HG03066 (cell line): Measurements from ENCODE around the gene PHLDA1.

Experiments used
- ATAC-seq: cut with Tn5 transposase; IDR thresholded peaks from one replicate; pipeline ENCODE4 v1.9.1; 2021; ENCODE audit warnings: low read depth; ENCODE audit not compliant: unreplicated experiment

PHLDA1 gene

DNA sequence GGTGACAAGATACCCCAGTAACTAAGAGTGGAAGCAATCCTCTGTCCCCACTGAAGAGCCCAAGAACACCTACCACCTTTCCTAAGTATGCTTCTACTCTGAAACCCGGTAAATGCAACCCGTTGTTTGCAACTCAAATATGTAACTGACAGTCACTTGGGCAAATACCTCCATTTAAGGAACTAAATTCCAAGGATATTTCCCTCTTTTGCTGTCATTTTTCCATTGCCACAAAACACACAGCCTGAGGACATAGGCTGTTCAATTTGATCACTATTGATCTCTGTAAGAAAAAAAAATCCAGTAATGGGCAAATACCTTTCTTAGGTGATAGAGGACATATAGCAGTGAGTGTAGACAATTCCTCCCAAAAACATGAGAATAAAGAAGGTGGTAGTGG, 6.6 kb upstream of the PHLDA1 start:
- no peak for ATAC-seq

DNA sequence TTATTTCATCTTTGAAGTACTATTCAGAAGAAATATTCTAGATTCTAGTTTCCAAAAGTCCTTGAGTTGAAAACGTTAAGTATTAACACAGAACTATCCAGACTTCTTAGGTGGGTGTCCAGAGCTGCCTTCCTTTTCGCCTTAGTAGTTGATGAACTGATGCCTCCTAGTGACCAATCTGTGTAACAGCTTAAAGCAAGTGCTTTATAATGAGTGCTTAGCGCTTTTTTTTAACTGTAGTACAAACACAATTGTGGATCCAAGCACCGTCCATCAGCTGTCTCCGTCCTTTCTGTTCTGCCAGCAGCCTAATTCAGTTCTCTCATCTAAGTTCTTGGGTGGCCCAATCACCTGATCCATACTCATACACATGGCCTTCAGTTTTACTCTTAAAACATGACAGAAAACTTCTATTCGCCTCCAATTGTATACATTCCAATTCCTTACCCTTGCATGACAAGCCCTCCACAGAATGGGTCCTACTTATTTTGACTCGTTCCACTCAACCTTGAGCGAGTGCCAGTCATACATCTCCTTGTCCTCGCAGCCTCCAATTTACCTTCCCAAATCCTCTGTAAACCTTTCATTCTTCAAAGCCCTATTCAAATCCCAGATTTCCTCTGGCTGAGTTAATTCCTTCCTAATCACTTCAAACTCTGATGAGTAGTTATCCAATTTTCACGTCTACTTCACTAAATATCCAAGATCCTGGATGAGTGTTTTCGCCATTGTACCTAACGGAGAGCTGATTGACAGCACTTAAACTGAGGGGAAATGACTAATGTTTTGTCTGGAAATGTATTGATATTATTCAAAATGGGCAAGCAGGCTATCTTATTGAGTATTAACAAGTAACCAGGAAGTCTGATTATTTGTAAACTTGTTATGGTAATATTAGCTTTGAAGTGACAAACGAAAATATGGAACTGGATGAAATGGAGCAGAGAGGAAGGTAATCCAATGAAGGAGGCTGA, 5.8 kb upstream of the PHLDA1 start:
- ATAC-seq, result peak; percentile 49

DNA sequence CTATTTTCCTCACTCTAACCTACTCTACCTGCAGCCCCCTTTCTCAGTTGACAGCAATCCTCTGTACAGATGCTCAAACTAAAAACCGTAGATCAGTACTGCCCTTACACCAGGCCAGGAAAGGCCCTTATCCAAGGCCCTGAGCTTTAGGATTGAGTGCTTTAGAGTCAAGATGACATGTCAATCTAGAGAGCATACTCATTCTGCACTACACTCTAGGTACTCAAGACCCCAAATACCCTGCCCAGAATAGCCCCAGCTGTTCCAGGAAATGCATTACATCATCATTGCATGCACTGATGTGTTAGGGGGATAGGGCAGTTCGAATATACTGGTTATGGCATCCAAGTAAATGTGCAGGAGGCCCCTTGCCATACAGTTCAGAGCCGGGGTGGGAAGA, 3.5 kb upstream of the PHLDA1 start:
- no peak for ATAC-seq

DNA sequence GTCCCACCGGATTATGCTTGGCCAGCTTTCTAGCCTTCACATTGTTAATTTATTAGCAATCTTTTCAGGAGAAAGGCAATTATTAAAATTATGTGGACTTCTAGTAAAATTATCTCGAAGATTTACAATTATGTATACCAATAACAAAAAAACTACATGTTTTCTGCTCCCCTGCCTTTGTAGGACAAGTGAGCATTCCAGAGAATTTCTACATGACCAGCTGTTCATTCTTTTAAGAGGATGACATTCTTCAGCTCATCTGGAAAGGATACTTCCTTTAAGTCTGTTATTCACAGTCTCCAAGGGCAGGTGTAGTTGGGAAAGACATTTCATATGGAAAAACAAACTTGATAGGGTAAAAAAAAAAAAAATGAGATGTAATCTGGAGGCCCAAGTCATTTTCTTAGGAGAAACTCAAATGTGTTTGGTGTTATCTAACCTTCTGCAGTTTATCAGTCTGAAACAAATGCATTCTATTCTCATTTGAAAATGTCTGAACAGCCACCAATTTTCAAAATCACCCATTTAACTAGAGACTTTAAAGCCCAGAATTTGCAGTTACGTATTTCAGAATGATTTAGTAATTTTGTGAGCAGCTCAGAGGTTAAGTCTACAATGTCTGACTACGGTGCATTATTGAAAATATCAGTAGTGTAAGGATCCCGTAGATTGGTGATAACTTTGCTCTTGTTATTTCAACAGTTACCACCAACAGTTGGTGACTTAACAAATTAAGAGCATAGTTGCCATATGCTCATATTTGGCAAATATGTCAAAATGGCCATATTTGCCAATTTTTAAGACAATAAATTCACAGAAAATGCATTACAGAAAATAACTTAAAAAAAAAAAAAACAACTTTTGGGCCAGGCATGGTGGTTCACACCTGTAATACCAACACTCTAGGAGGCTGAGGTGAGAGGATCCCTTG, 1.8 kb upstream of the PHLDA1 start:
- ATAC-seq, result no peak

DNA sequence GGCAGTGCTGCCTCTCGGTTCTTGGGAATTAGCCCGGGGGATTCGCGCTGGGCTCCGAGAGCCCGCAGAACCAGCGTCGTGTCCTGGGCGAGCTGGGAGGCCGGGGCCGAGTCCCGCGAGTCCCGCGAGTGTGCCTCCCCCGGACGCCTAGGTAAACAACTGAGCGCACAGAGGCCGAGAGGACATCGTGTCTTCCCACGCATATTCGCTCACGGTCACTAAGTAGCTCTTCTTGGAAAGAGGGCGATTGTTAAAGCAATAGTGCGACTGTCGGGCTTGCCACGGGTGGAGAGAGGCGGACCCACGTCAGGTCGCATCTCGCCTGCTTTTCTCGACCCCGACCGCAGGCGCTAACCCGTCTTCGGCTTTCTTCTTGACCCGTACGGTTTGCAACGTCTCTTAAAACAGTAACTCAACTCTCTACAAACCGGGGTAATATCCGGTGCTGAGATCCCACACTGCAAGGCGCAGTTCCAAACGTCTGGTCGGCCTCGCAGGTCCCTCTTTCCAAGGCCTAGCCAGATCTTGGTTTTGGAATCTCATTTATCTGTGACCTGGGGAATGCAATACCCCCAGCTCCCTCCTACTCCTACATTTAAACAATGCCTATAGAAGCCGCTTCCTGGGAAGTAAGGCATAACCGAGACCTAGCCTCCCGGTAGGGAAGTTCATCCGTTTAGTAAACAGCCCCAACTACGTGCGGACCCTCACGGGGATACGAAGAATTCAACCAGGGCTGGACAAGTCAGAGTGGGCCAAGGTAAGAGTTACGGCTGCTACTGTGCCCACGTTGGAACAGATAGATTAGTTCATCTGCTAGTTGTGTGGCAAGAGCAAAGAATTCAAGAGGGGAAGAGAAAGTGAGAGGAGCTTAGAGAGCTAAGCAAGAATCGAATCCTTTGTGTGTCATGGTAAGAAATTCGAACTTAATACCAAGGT, 736 bp upstream of the PHLDA1 start:
- peak; percentile 26 for ATAC-seq

DNA sequence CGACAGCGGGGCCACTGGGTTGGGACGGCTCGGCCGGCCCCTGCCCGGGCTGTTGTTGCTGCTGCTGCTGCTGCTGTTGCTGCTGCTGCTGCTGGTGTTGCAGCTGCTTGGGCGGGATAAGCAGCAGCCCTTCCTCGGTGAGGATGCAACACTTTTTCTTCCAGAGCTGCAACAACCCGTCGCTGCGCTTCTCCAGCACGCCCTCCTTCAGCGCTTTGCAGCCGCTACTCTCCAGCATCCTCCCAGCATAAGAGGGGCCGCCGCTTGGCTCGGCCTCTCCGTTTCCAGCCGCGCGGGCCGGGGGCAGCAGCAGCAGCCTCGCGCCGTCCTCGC, 529 bp downstream of the PHLDA1 start:
- no peak for ATAC-seq

DNA sequence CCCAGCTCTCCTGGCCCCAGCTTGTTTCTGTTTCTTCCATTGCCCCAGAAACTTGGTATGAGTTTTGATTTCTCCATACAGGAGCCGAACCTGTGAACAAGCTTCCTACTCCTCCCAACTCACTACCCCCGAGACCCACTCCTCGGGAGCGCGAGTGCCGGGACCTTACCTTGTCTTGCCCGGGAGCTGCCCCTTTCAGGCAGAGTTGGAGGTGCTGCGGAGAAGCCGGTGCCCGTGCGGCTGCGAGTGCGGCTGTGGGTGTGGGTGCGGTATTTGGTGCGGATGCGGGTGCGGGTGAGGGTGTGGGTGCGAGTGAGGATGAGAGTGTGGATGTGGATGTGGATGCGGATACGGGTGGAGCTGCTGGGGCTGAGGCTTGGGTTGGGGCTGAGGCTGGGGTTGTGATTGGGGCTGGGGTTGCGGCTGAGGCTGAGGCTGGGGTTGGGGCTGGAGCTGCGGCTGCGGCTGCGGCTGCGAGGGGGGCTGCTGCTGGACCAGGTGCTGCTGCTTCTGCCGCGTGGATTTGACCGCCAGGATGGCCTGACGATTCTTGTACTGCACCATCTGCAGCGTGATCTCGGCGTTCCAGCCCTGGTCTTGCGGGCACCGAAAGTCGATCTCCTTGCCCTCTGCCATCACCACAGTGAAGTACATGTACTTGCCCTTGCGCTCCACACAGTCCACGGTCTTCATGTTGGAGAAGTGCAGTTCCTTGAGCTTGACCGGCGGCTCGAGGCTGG, 1.1 kb downstream of the PHLDA1 start:
- ATAC-seq, result peak; percentile 8

DNA sequence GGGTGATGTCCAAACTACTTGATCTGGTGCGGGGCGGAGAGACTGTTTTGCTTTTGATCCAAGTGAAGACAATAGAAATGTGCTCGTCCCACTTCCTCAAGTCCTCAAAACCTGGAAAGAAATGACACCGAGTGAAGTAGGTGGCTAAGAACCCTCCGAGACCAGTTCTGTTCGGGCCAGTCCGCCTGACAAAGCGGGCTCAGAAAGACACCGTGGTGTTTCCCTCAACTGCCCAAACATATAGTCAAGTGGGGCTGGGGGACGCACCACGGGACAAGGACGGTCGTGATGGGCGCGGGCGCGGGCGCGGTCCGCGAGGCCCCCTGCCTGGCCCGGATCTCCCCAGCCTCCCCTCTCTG, 1.6 kb downstream of the PHLDA1 start:
- ATAC-seq, result no peak

DNA sequence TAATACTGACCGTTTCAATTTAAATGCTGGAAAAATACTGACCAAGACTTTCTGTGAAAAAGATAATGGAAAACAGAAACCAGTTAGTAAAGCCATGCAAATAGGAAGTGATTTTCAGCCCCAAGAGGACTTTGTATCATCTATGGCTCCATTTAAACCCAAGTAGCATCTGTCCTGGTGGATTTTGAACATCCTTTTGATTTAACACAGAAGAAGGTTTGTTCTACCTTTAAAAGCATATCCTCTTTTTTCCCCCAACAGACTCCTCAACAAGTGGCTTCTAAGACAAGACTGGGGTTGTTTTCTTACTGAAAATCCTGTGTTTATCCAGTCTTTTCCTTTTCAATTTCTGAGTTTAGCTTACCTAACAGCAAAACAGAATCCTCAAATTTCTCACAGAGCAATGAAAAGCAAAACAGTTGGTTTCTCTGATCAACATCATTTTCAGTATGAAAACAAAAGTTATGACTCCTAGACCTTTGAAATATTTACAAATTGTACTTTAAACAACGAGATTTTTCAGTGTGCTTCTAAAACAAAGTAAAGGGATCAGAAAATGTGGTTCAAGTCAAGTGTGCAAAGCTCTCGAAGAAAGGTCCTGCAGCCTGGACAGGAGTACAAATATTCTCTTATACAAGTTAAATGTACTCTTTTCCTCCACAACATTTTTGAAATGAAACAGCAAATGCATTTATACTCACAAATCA, 2.9 kb downstream of the PHLDA1 start:
- ATAC-seq, result no peak

DNA sequence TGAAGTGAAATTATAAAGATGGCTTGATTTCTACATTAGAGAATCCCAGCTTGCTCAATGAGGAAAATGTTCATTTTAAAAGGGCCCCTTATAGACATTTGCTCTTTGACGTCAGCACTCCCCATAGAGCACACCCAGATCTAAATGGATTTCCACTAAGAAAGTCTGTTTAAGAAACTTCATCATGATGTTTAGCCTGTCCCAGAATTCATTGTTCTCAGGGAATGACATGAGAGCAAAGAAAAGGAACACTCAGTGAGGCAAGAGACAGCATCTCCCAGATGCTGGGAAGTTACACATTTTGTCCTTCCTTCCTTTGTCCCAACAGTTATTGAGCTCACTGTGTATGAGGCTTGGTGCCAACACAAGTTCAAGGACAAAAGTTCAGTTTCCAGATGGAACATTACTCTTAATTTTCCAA, 4.9 kb downstream of the PHLDA1 start:
- ATAC-seq, result no peak

DNA sequence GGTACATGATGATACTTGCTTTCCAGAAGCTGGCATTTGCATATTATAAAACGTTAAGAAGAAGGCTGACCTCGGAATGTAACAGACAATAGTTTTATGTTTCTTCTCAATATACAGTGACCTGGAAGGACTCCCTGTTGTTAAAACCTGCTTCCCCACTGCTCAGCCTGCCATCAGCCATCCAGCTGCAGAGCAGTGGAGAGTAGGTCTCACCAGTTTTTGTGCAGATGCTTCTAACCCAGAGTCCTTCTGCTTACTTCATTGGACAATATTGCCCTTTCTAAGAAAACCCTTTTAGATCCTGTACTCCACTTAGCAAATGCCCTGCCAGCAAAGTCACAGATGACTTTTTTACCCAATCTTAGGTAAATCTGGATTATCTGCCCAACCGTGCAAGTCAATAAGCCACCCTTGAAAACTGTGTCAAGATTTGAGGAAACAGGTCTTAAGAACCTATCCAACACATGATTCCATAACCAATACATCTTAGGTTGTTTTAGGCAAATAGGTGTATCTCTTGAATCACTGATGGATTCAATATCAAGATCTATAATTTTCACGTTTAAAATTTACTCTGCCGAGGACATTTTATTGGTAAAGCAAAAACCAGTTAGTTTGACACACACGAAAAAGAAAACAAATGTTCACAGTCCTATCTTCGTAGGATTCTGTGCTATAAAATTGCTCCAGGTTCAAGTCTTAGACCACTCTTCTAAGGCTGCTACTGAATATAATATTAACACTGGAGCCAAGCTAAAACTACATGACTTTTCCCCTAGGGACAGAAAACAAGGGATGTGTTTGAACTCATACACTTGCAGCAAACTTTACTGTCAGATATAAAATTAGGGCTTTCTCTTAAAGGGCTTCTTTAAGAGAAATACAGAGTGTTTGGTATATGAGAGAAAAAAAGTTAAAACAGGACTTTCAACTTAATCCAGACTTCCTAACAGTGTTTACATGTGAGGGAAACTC, 5.7 kb downstream of the PHLDA1 start:
- no peak for ATAC-seq

DNA sequence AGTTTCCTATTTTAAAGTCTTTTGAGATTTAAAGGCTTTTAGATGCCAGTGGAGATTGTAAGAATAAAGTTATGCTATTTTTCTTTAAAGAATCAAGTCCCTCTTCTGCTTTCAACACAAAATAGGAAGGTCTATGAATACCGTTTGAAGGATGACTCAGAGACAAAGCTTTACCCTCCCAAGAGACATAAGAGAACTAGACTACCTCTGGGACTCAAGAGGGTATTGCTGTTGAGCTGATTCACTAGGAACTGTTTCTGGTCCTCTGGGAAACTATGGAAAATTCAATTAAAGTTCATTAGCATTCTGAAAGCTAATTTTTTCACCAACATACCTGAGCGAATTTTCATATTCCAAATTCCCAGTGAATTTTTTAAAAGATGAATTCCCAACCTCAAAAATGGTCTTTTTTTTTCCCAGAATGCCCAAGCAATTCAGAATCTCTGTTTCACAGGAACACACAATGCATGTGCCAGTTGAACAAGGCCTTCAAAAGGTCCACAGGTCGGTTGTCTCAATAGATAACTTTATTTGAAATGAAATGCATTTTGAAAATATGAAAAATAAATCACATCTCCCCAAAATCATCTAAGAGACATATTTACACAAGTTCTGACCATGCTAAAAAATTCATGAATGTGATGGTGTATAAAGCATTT, 6.5 kb downstream of the PHLDA1 start:
- no peak for ATAC-seq

DNA sequence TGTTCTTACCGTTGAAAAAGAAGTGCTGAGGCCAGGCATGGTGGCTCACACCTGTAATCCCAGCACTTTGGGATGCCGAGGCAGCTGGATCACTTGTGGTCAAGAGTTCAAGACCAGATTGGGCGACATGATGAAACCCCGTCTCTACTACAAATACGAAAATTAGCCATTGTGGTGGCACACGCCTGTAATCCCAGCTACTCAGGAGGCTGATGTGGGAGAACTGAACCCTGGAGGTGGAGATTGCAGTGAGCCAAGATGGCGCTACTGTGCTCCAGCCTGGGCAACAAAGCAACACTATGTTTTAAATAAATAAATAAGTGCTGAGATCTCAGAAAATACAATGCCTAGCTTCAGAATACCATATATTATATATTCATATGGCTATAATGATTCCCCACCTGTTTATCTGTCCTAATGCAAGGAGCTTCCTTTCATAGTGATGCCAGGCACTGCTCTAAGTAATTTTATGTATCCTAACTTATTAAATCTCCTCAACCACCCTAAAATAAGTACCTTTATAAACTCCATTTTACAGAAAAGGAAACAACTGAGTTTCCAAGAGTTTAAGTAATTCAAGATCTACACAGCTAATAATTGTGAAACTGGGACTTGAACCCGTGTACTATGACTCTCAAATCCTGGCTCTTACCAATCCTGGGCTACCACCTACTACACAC, 7.3 kb downstream of the PHLDA1 start:
- ATAC-seq, result no peak

DNA sequence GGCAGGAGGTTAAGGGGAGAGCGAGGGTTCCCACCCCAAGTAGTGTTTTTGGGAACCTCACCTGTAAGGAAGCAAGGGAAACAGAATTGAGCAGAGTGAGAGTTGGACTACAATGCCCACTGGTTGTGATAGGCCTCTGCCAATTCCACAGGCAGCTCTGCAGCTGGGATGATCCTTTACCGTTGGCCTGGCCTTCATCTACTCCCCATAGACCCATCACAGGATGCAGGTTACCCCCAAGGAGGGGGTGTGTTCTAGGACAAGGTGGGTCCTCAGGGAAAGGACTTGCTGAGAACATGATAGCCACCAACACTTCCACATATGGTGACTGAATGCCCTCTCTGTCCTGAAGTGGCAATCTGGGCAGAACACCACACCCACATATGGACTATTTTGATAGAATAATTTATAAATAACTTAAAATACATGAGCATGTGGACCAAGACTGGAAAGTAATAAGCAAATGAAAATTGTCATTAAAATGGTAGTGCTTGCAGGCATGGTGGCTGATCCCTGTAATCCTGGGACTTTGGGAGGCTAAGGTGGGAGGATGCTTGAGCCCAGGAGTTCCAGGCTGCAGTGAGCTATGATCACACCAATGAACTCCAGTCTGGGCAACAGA, 8.4 kb downstream of the PHLDA1 start:
- no peak for ATAC-seq

DNA sequence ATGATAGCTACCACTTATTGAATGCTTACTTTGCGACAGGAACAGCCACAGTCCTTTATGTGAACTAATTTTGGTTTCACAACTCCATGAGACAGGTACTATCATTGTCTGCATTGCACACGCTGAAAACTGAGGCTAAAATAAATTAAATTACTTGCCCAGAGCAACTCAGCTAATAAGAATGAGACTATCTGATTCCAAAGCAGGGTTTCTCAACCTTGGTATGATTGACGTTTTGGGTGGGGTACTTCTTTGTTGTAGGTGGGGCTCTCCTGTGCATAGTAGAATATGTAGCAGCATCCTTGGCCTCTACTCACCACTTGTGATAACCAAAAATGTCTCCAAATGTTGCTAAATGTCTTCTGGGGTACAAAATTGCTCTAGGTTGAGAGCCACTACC, 9.1 kb downstream of the PHLDA1 start:
- ATAC-seq, result no peak
